PC-9 (cell line): Measurements from ENCODE around the gene RASGRP2. TPM values are rescaled to one million over a fixed set of nuclear protein-coding genes. Genes with fewer than 3 reads are reported as not detected.

Experiments
- BruUV-seq: library from RNA; stranded (reverse); fragments of 400-500 nt; replicated peaks from 2 replicates; lab custom pipeline; 2021; lab: Mats Ljungman, UMichigan
- CTCF ChIA-PET: fragments of 300-600 bp; sonication (Branson Sonifier 250); formaldehyde crosslinking; loops from one replicate; lab custom pipeline; 2022; ENCODE audit warnings: antibody characterized with exemption; lab: Charles Lee
- POLR2A ChIA-PET: fragments of 300-600 bp; sonication (Branson Sonifier 250); formaldehyde crosslinking; loops from one replicate; lab custom pipeline; 2022; ENCODE audit warnings: antibody characterized with exemption; ENCODE audit not compliant: unreplicated experiment; lab: Charles Lee
- DNase-seq, 2 experiments: peaks; one replicate each; pipeline versions ENCODE4 v3.0.0 to v3.0.0-alpha.2; 2015 to 2022; ENCODE audit warnings: mixed read lengths in 1 of 2
- H2AFZ ChIP-seq: fragments of 200-600 bp; sonication (generic); 2 replicates; pipeline ENCODE4 v1.8.1; 2017; ENCODE audit warnings: antibody characterized with exemption
- H3F3A ChIP-seq: fragments of 200-600 bp; sonication (generic); 2 replicates; pipeline ENCODE4 v1.8.1; 2017; ENCODE audit warnings: antibody characterized with exemption, mild to moderate bottlenecking, low read depth; ENCODE audit not compliant: insufficient read depth
- H3K27ac ChIP-seq: fragments of 200-600 bp; sonication (generic); 2 replicates; pipeline ENCODE4 v1.6.1; 2016; ENCODE audit warnings: mixed run types
- H3K27me3 ChIP-seq: fragments of 200-600 bp; sonication (generic); 2 replicates; pipeline ENCODE4 v1.6.1; 2016; ENCODE audit warnings: low read depth, mixed run types; ENCODE audit not compliant: insufficient read depth
- H3K36me3 ChIP-seq: fragments of 200-600 bp; sonication (generic); 2 replicates; pipeline ENCODE4 v1.6.1; 2016; ENCODE audit warnings: low read depth, mixed run types
- H3K4me1 ChIP-seq: fragments of 200-600 bp; sonication (generic); replicated peaks from 2 replicates; pipeline ENCODE4 v1.6.1; 2016; ENCODE audit warnings: mixed run types; ENCODE audit not compliant: insufficient read depth
- H3K4me2 ChIP-seq: fragments of 200-600 bp; sonication (generic); 2 replicates; pipeline ENCODE4 v1.6.1; 2017; ENCODE audit warnings: mixed run types
- H3K4me3 ChIP-seq: fragments of 200-600 bp; sonication (generic); 2 replicates; pipeline ENCODE4 v1.6.1; 2016; ENCODE audit warnings: mixed run types
- H3K79me2 ChIP-seq: fragments of 200-600 bp; sonication (generic); 2 replicates; pipeline ENCODE4 v1.6.1; 2017; ENCODE audit warnings: low read depth, mixed run types
- H3K9me2 ChIP-seq: fragments of 200-600 bp; sonication (generic); 2 replicates; pipeline ENCODE4 v1.8.1; 2017; ENCODE audit warnings: mild to moderate bottlenecking; ENCODE audit not compliant: insufficient read depth
- H3K9me3 ChIP-seq: fragments of 200-600 bp; sonication (generic); 2 replicates; pipeline ENCODE4 v1.8.1; 2016; ENCODE audit warnings: low read depth; ENCODE audit not compliant: insufficient read depth
- H4K20me1 ChIP-seq: fragments of 200-600 bp; sonication (generic); 2 replicates; pipeline ENCODE4 v1.8.1; 2017; ENCODE audit not compliant: insufficient read depth
- CTCF ChIP-seq: fragments of 200-600 bp; sonication (generic); conservative IDR thresholded peaks from 2 replicates; pipeline ENCODE4 v1.6.1; 2017; ENCODE audit warnings: mixed run types, antibody characterized with exemption, mild to moderate bottlenecking, moderate library complexity
- EZH2 ChIP-seq: fragments of 200-600 bp; sonication (generic); IDR thresholded peaks from 2 replicates; pipeline ENCODE4 v1.8.0; 2017; ENCODE audit warnings: antibody characterized with exemption, low read depth
- intact Hi-C: fragments of 100-400 bp; cut with micrococcal nuclease; formaldehyde crosslinking; loops from one replicate; pipeline ENCODE4 v1.10.0; 2022; ENCODE audit not compliant: unreplicated experiment
- total RNA-seq: library from RNA; stranded (reverse); gene quantifications from 2 replicates; pipeline ENCODE4 v1.2.3, GENCODE V29; 2021

RASGRP2 gene
- total RNA-seq, 1 experiment from 2014 or later: 1.0 TPM

- no peak overlapping the region for H3K4me2 ChIP-seq
- intact Hi-C loops: no loop called here
- no peaks in the 10 kb centered on the region for H3K9me2 ChIP-seq
- H3K79me2 ChIP-seq: no peaks in the 10 kb centered on the region
- H3K27me3 ChIP-seq: no peaks in the 10 kb centered on the region
- H3F3A ChIP-seq: peaks cover 17% of the 10 kb centered on the region
- ChIA-PET POLR2A (no interaction called here), CTCF (interaction anchor here (0.6 kb wide), 1 partner anchor 22 kb away, joined by 3 read pairs; no protein-coding TSS in a partner anchor)
- no peaks in the 10 kb centered on the region; the same call in 1 of the 2 replicates for H4K20me1 ChIP-seq
- H3K4me1 ChIP-seq: no peaks in the 10 kb centered on the region
- no peaks in the 10 kb centered on the region for H3K9me3 ChIP-seq
- no peak overlapping the region for H2AFZ ChIP-seq
- no peak for DNase-seq
- H3K4me3 ChIP-seq: no peak overlapping the region
- no peak overlapping the region for H3K27ac ChIP-seq
- no peak for TF ChIP-seq EZH2
- TF ChIP-seq CTCF: no peak
- no peaks in the 10 kb centered on the region for H3K36me3 ChIP-seq
- no TSS peak for BruUV-seq
These were observed 11.1 kb upstream of the RASGRP2 start for GRCh38 chr11:64754919-64755662.

- H3K9me3 ChIP-seq: no peaks in the 10 kb centered on the region
- H3K79me2 ChIP-seq: no peaks in the 10 kb centered on the region
- no TSS peak for BruUV-seq
- ChIA-PET POLR2A (no interaction called here), CTCF (no interaction called here)
- H3K4me1 ChIP-seq: no peaks in the 10 kb centered on the region
- H3K27ac ChIP-seq: no peak overlapping the region
- no peaks in the 10 kb centered on the region for H4K20me1 ChIP-seq
- intact Hi-C loops: no loop called here
- no peaks in the 10 kb centered on the region for H3K9me2 ChIP-seq
- DNase-seq: no peak
- peaks cover 12% of the 10 kb centered on the region; the same call in 1 of the 2 replicates for H3F3A ChIP-seq
- TF ChIP-seq EZH2: no peak
- TF ChIP-seq CTCF: no peak
- no peaks in the 10 kb centered on the region for H3K27me3 ChIP-seq
- H3K36me3 ChIP-seq: no peaks in the 10 kb centered on the region
- H3K4me3 ChIP-seq: no peak overlapping the region
- no peak overlapping the region for H3K4me2 ChIP-seq
- no peak overlapping the region for H2AFZ ChIP-seq
These were observed 10.4 kb upstream of the RASGRP2 start for GRCh38 chr11:64754124-64754918.

- no peaks in the 10 kb centered on the region for H3K4me1 ChIP-seq
- ChIA-PET CTCF (no interaction called here), POLR2A (no interaction called here)
- no peaks in the 10 kb centered on the region for H3K9me2 ChIP-seq
- H2AFZ ChIP-seq: no peak overlapping the region
- BruUV-seq: no TSS peak
- intact Hi-C loops: no loop called here
- H4K20me1 ChIP-seq: no peaks in the 10 kb centered on the region
- peaks cover 12% of the 10 kb centered on the region; the same call in 1 of the 2 replicates for H3F3A ChIP-seq
- no peak for DNase-seq
- H3K36me3 ChIP-seq: no peaks in the 10 kb centered on the region
- TF ChIP-seq EZH2 (no peak), CTCF (no peak)
- no peak overlapping the region for H3K27ac ChIP-seq
- no peaks in the 10 kb centered on the region for H3K79me2 ChIP-seq
- H3K9me3 ChIP-seq: no peaks in the 10 kb centered on the region
- no peaks in the 10 kb centered on the region for H3K27me3 ChIP-seq
- no peak overlapping the region for H3K4me2 ChIP-seq
- no peak overlapping the region for H3K4me3 ChIP-seq
These were observed 9.6 kb upstream of the RASGRP2 start for GRCh38 chr11:64753380-64754123.
